HEK293 (cell line): ENCODE results near the gene CLEC2A.
"Not testable (repeated sequence)": the region's sequence is repeated elsewhere in the genome, so short reads cannot be mapped to it uniquely, and the experiment has no call there.

ENCODE experiments used
- CTCF ChIA-PET: fragments of 350-600 bp; formaldehyde crosslinking; extraction: SDS; loops from one replicate; lab custom pipeline; 2021; ENCODE audit warnings: antibody characterized with exemption; lab: Yijun Ruan, JAX
- POLR2A ChIA-PET: fragments of 300-600 bp; formaldehyde crosslinking; extraction: SDS; loops from one replicate; lab custom pipeline; 2020; ENCODE audit warnings: antibody characterized with exemption, inconsistent platforms; lab: Yijun Ruan, JAX
- H3K27ac ChIP-seq: fragments of 200-500 bp; sonication (Bioruptor generic); 2 replicates; pipeline ENCODE4 v1.5.1; 2014; ENCODE audit warnings: low read depth, low read length, control low read depth, inconsistent platforms; ENCODE audit errors: extremely low read depth
- H3K36me3 ChIP-seq, 2 experiments: fragments of 200-500 bp in 1 of 2; sonication (Bioruptor generic) in 1 of 2; 1 replicate in 1 of 2; 2 replicates in 1 of 2; pipeline ENCODE4 v1.5.1; 2014 to 2017; ENCODE audit warnings: inconsistent platforms in 2 of 2, low read length in 2 of 2; ENCODE audit not compliant: control insufficient read depth in 2 of 2, insufficient read depth in 1 of 2
- H3K4me1 ChIP-seq: fragments of 200-500 bp; sonication (Bioruptor generic); 2 replicates; pipeline ENCODE4 v1.5.1; 2014; ENCODE audit warnings: mild to moderate bottlenecking, low read length, inconsistent platforms; ENCODE audit not compliant: control insufficient read depth, insufficient read depth
- H3K4me3 ChIP-seq: 2 replicates; pipeline ENCODE4 v1.5.1; 2011; ENCODE audit warnings: low read depth, mild to moderate bottlenecking, control low read depth, low read length, moderate library complexity
- H3K9me3 ChIP-seq: fragments of 200-500 bp; sonication (Bioruptor generic); 2 replicates; pipeline ENCODE4 v1.5.1; 2014; ENCODE audit warnings: low read depth, low read length, inconsistent platforms; ENCODE audit not compliant: control insufficient read depth, insufficient read depth
- BCL11A ChIP-seq: fragments of 450-650 bp; formaldehyde crosslinking; IDR thresholded peaks from 2 replicates; pipeline ENCODE4 v1.5.1; 2016; ENCODE audit warnings: low read depth, missing biosample characterization, missing genetic modification characterization
- GLIS2 ChIP-seq: fragments of 450-650 bp; formaldehyde crosslinking; IDR thresholded peaks from 2 replicates; pipeline ENCODE4 v1.5.1; 2016; ENCODE audit warnings: missing biosample characterization, missing genetic modification characterization
- PRDM1 ChIP-seq: fragments of 450-650 bp; formaldehyde crosslinking; IDR thresholded peaks from 2 replicates; pipeline ENCODE4; 2016; ENCODE audit warnings: missing biosample characterization, missing genetic modification characterization
- SP2 ChIP-seq: fragments of 450-650 bp; formaldehyde crosslinking; IDR thresholded peaks from 2 replicates; pipeline ENCODE4 v1.5.1; 2016; ENCODE audit warnings: missing biosample characterization, missing genetic modification characterization
- TCF7L2 ChIP-seq: IDR thresholded peaks from 2 replicates; pipeline ENCODE4 v1.6.1; 2011; ENCODE audit warnings: low read depth, mild to moderate bottlenecking, inconsistent platforms, low read length, moderate library complexity, borderline replicate concordance
- ZFP41 ChIP-seq: fragments of 450-650 bp; formaldehyde crosslinking; IDR thresholded peaks from 2 replicates; pipeline ENCODE4 v1.5.1; 2016; ENCODE audit warnings: missing biosample characterization, missing genetic modification characterization, borderline replicate concordance
- ZNF146 ChIP-seq: fragments of 450-650 bp; formaldehyde crosslinking; IDR thresholded peaks from 2 replicates; pipeline ENCODE4 v1.5.1; 2016; ENCODE audit warnings: missing biosample characterization, missing genetic modification characterization
- ZNF404 ChIP-seq: fragments of 450-650 bp; formaldehyde crosslinking; IDR thresholded peaks from 2 replicates; pipeline ENCODE4 v1.5.1; 2017; ENCODE audit warnings: missing biosample characterization, missing genetic modification characterization
- ZNF433 ChIP-seq: fragments of 450-650 bp; formaldehyde crosslinking; IDR thresholded peaks from 2 replicates; pipeline ENCODE4 v1.5.1; 2016; ENCODE audit warnings: missing biosample characterization, missing genetic modification characterization, low read depth
- ZNF624 ChIP-seq: fragments of 450-650 bp; formaldehyde crosslinking; IDR thresholded peaks from 2 replicates; pipeline ENCODE4 v1.5.1; 2017; ENCODE audit warnings: missing biosample characterization, missing genetic modification characterization
- ZNF658 ChIP-seq: fragments of 450-650 bp; formaldehyde crosslinking; IDR thresholded peaks from 2 replicates; pipeline ENCODE4; 2016; ENCODE audit warnings: missing biosample characterization, missing genetic modification characterization
- ZSCAN30 ChIP-seq: fragments of 450-650 bp; IDR thresholded peaks from 2 replicates; pipeline ENCODE4 v1.5.1; 2018; ENCODE audit warnings: missing biosample characterization, mild to moderate bottlenecking, missing genetic modification characterization, moderate library complexity
- TF ChIP-seq, protein P1 (sequence below): fragments of 450-650 bp; formaldehyde crosslinking; IDR thresholded peaks from 2 replicates; pipeline ENCODE4 v1.5.1; 2016; ENCODE audit warnings: missing biosample characterization, missing genetic modification characterization
- TF ChIP-seq, protein P2 (sequence below): fragments of 450-650 bp; formaldehyde crosslinking; IDR thresholded peaks from 2 replicates; pipeline ENCODE4 v1.5.1; 2017; ENCODE audit warnings: missing biosample characterization, mild to moderate bottlenecking, missing genetic modification characterization, moderate library complexity

Gene CLEC2A

DNA sequence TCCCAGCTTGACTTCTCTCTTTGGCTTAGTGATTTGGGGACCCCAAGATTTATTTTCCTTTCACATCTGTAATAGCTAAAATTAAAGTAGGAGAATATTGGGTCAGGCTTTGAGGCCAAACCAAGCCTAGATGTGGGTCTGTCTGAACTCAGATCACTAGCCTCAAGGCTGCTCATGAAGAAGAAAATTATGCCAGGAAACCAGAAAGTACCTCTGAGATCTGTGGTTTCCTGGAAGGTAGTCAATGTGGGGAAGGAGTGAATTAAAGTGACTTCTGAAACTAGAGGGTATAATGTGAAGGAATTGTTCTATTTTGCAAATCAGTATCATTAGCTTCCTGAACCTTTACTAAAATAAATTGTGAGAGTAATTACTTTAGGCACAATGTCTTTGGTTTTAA, 25.7 kb upstream of the CLEC2A start (continued):
- no peak for TF ChIP-seq ZFP41 (tag by site-specific recombination)
- no peak for TF ChIP-seq ZNF404 (tag by site-specific recombination)
- no peak for TF ChIP-seq PRDM1 (tag by site-specific recombination)

DNA sequence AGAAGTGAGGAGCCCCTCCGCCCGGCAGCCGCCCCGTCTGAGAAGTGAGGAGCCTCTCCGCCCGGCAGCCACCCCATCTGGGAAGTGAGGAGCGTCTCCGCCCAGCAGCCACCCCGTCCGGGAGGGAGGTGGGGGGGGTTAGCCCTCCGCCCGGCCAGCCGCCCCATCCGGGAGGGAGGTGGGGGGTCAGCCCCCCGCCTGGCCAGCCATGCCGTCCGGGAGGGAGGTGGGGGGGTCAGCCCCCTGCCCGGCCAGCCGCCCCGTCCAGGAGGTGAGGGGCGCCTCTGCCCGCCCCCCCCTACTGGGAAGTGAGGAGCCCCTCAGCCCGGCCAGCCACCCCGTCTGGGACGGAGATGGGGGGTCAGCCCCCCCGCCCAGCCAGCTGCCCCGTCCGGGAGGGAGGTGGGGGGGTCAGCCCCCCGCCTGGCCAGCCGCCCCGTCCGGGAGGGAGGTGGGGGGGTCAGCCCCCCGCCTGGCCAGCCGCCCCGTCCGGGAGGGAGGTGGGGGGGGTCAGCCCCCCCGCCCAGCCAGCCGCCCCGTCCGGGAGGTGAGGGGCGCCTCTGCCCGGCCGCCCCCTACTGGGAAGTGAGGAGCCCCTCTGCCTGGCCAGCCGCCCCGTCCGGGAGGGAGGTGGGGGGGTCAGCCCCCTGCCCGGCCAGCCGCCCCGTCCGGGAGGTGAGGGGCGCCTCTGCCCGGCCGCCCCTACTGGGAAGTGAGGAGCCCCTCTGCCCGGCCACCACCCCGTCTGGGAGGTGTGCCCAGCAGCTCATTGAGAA, 21.0 kb upstream of the CLEC2A start:
- H3K9me3 ChIP-seq, H3K4me3 ChIP-seq, CTCF ChIA-PET, H3K4me1 ChIP-seq, POLR2A ChIA-PET, H3K36me3 ChIP-seq, H3K27ac ChIP-seq: not testable (repeated sequence)

DNA sequence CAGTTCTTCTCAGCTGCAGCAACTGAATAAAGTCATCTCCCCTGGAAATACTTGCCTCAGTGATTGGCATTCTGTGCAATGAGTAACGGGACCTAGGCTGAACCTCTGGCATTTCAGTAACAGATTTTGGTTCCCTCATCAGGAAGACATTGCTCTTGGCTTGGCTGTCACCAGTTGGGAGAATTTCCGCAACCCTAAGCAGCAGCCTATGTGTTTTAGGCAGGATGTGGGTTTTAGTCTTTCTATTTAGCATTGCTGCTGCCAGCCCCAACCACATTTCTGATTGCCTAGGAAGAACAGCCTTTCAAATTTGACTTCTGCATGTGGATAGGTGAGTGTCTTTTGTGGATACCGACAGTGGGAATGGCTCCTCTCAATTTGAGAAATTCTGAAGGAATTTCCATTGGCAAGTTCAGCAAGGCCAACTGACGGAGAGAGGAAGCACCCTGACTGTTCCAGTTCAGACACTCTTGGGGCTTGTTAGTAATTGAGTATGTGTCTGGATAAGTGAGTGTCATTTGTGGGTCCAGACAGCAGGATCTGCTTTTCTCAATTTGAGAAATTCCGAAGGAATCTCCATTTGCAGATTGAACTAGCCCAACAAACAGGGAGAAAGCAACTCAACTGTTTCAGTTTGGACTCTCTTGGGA, 19.0 kb upstream of the CLEC2A start:
- Histone ChIP-seq H3K4me3 (no peak overlapping the region), H3K9me3 (no peaks in the 10 kb centered on the region), H3K27ac (no peak overlapping the region), H3K36me3 (no peaks in the 10 kb centered on the region), H3K4me1 (no peaks in the 10 kb centered on the region)
- ChIA-PET POLR2A (no interaction called here), CTCF (no interaction called here)
- no peak for TF ChIP-seq ZNF658 (tag by site-specific recombination)
- TF ChIP-seq, protein P1, sequence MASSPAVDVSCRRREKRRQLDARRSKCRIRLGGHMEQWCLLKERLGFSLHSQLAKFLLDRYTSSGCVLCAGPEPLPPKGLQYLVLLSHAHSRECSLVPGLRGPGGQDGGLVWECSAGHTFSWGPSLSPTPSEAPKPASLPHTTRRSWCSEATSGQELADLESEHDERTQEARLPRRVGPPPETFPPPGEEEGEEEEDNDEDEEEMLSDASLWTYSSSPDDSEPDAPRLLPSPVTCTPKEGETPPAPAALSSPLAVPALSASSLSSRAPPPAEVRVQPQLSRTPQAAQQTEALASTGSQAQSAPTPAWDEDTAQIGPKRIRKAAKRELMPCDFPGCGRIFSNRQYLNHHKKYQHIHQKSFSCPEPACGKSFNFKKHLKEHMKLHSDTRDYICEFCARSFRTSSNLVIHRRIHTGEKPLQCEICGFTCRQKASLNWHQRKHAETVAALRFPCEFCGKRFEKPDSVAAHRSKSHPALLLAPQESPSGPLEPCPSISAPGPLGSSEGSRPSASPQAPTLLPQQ (tag by site-specific recombination): no peak
- TF ChIP-seq, protein P2, sequence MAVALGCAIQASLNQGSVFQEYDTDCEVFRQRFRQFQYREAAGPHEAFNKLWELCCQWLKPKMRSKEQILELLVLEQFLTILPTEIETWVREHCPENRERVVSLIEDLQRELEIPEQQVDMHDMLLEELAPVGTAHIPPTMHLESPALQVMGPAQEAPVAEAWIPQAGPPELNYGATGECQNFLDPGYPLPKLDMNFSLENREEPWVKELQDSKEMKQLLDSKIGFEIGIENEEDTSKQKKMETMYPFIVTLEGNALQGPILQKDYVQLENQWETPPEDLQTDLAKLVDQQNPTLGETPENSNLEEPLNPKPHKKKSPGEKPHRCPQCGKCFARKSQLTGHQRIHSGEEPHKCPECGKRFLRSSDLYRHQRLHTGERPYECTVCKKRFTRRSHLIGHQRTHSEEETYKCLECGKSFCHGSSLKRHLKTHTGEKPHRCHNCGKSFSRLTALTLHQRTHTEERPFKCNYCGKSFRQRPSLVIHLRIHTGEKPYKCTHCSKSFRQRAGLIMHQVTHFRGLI (tag by site-specific recombination): no peak
- no peak for TF ChIP-seq BCL11A (tag by site-specific recombination)
- TF ChIP-seq, all 188 proteins: peak for 0

DNA sequence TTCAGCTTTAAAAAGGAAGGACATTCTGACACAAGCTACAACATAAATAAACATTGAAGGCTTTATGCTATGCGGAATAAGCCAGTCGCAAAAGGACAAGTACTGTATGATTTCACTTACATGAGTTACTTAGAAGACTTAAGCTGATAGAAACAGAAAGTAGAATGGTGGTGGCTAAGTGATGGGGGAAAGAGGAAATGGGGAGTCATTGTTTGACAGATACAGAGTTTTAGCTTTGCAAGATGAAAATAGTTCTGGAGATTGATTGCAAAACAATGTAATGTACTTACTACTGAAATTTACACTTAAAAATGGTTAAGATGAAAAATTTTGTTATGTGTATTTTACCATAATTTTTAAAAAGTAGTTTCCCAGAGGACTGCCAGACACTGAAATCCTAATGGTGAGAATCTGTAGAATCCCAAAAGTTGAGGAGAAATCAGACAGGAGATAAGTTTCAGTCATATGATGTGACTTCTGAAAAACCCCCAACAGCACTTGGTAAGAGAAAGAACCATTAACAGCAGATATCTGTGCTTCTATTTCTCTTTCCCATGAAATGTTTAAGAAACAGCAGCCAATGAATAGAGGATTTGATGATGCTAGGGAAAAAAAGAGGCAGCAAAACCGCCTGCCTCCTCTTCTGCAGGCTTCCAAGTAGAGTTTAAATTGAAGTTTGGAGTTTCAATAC, 16.6 kb upstream of the CLEC2A start:
- no peaks in the 10 kb centered on the region for H3K9me3 ChIP-seq
- H3K36me3 ChIP-seq: no peaks in the 10 kb centered on the region
- ChIA-PET POLR2A (no interaction called here), CTCF (no interaction called here)
- H3K4me3 ChIP-seq: no peak overlapping the region
- TF ChIP-seq ZNF433 (tag by site-specific recombination) (no peak), ZNF146 (tag by site-specific recombination) (no peak), ZSCAN30 (tag by site-specific recombination) (no peak), SP2 (no peak), TCF7L2 (no peak), ZNF624 (tag by site-specific recombination) (no peak), GLIS2 (tag by site-specific recombination) (no peak)
- no peak overlapping the region for H3K27ac ChIP-seq
- H3K4me1 ChIP-seq: no peaks in the 10 kb centered on the region
